IMR-90 (cell line): Measurements from ENCODE around the gene SERPINH1. TPM values are rescaled to one million over a fixed set of nuclear protein-coding genes. Genes with fewer than 3 reads are reported as not detected.

ENCODE experiments used
- ATAC-seq: fragments of 200-7000 bp; cut with Tn5 transposase; 2 replicates; pipeline ENCODE4 v1.9.1; 2020; ENCODE audit warnings: low read depth, mild to moderate bottlenecking, moderate library complexity
- BruUV-seq: library from RNA; stranded (reverse); fragments of 400-500 nt; replicated peaks from 2 replicates; lab custom pipeline; 2021; lab: Mats Ljungman, UMichigan
- CTCF ChIA-PET: fragments of 300-600 bp; formaldehyde crosslinking; extraction: SDS; loops from one replicate; lab custom pipeline; 2021; ENCODE audit warnings: antibody characterized with exemption; lab: Yijun Ruan, JAX
- POLR2A ChIA-PET: fragments of 300-600 bp; sonication (Branson Sonifier 250); formaldehyde crosslinking; loops from one replicate; lab custom pipeline; 2022; ENCODE audit warnings: antibody characterized with exemption; ENCODE audit not compliant: unreplicated experiment; lab: Charles Lee
- DNase-seq: peaks from one replicate; pipeline ENCODE4 v3.0.0; 2013
- H2AFZ ChIP-seq: replicated peaks from 2 replicates; pipeline ENCODE3; 2013; ENCODE audit warnings: low read length, mild to moderate bottlenecking; ENCODE audit not compliant: poor library complexity
- H2AK5ac ChIP-seq: 2 replicates; pipeline ENCODE4 v1.6.1; 2013; ENCODE audit warnings: low read depth, low read length, inconsistent platforms
- H2AK9ac ChIP-seq: replicated peaks from 2 replicates; pipeline ENCODE3; 2013; ENCODE audit warnings: mild to moderate bottlenecking, low read depth, low read length, moderate library complexity; ENCODE audit not compliant: poor library complexity
- H2BK120ac ChIP-seq: 2 replicates; pipeline ENCODE4 v1.6.1; 2013; ENCODE audit warnings: low read depth, low read length, inconsistent platforms
- H2BK15ac ChIP-seq: 3 replicates; pipeline ENCODE4 v1.6.1; 2013; ENCODE audit warnings: low read depth, low read length, inconsistent platforms
- H2BK20ac ChIP-seq: 2 replicates; pipeline ENCODE4 v1.6.1; 2013; ENCODE audit warnings: low read depth, mild to moderate bottlenecking, inconsistent platforms, low read length, moderate library complexity
- H2BK5ac ChIP-seq: 2 replicates; pipeline ENCODE4 v1.6.1; 2013; ENCODE audit warnings: mild to moderate bottlenecking, low read depth, low read length, inconsistent platforms; ENCODE audit not compliant: poor library complexity, severe bottlenecking
- H3K14ac ChIP-seq: replicated peaks from 2 replicates; pipeline ENCODE4 v1.6.1; 2013; ENCODE audit warnings: low read depth, low read length, inconsistent platforms
- H3K18ac ChIP-seq: 2 replicates; pipeline ENCODE4 v1.6.1; 2013; ENCODE audit warnings: low read depth, low read length, control low read depth
- H3K23ac ChIP-seq: 2 replicates; pipeline ENCODE4 v1.6.1; 2013; ENCODE audit warnings: low read depth, low read length, inconsistent platforms
- H3K27ac ChIP-seq: 2 replicates; pipeline ENCODE4 v1.5.1; 2013; ENCODE audit warnings: mild to moderate bottlenecking, control low read depth, low read length; ENCODE audit not compliant: insufficient read depth
- H3K27me3 ChIP-seq: 2 replicates; pipeline ENCODE4 v1.6.1; 2013; ENCODE audit warnings: low read length; ENCODE audit not compliant: control insufficient read depth, insufficient read depth
- H3K36me3 ChIP-seq: 2 replicates; pipeline ENCODE4 v1.6.1; 2013; ENCODE audit warnings: low read length, mixed read lengths; ENCODE audit not compliant: control insufficient read depth, insufficient read depth
- H3K4ac ChIP-seq: 2 replicates; pipeline ENCODE4 v1.6.1; 2013; ENCODE audit warnings: low read depth, low read length, inconsistent platforms
- H3K4me1 ChIP-seq: 2 replicates; pipeline ENCODE4 v1.6.1; 2013; ENCODE audit warnings: low read length, mixed read lengths; ENCODE audit not compliant: control insufficient read depth, insufficient read depth
- H3K4me2 ChIP-seq: 2 replicates; pipeline ENCODE4 v1.6.1; 2013; ENCODE audit warnings: low read depth, mild to moderate bottlenecking, control low read depth, low read length, moderate library complexity
- H3K4me3 ChIP-seq: 2 replicates; pipeline ENCODE4 v1.5.1; 2013; ENCODE audit warnings: low read depth, mild to moderate bottlenecking, control low read depth, low read length, moderate library complexity; ENCODE audit not compliant: insufficient read depth
- H3K56ac ChIP-seq: 2 replicates; pipeline ENCODE4 v1.6.1; 2013; ENCODE audit warnings: low read length, inconsistent platforms; ENCODE audit not compliant: insufficient read depth; ENCODE audit errors: extremely low read depth
- H3K79me1 ChIP-seq, 2 experiments: 2 replicates each; pipeline ENCODE4 v1.6.1; 2013; ENCODE audit warnings: low read length in 2 of 2, inconsistent platforms in 1 of 2, low read depth in 1 of 2
- H3K9ac ChIP-seq: 2 replicates; pipeline ENCODE4 v1.6.1; 2013; ENCODE audit warnings: low read depth, low read length, control low read depth
- H3K9me1 ChIP-seq: 2 replicates; pipeline ENCODE4 v1.6.1; 2013; ENCODE audit warnings: low read length, inconsistent platforms; ENCODE audit not compliant: insufficient read depth
- H3K9me3 ChIP-seq: 2 replicates; pipeline ENCODE4 v1.6.1; 2013; ENCODE audit warnings: low read length; ENCODE audit not compliant: control insufficient read depth, insufficient read depth
- H4K20me1 ChIP-seq: 2 replicates; pipeline ENCODE4 v1.6.1; 2013; ENCODE audit warnings: low read length, inconsistent platforms; ENCODE audit not compliant: insufficient read depth
- H4K5ac ChIP-seq: 2 replicates; pipeline ENCODE4 v1.6.1; 2013; ENCODE audit warnings: mild to moderate bottlenecking, low read depth, low read length, control low read depth
- H4K8ac ChIP-seq, 2 experiments: 2 replicates each; pipeline ENCODE4 v1.6.1; 2013; ENCODE audit warnings: low read depth in 2 of 2, low read length in 2 of 2, control low read depth in 1 of 2, inconsistent platforms in 1 of 2
- H4K91ac ChIP-seq: 2 replicates; pipeline ENCODE4 v1.6.1; 2013; ENCODE audit warnings: low read depth, low read length, inconsistent platforms; ENCODE audit not compliant: insufficient read depth
- CHD1 ChIP-seq: IDR thresholded peaks from 2 replicates; pipeline ENCODE4 v1.6.1; 2012; ENCODE audit warnings: low read depth, low read length, improper control_type of control experiment
- CTCF ChIP-seq: conservative IDR thresholded peaks from 2 replicates; pipeline ENCODE4 v1.5.1; 2012; ENCODE audit warnings: mild to moderate bottlenecking, low read depth, low read length, improper control_type of control experiment
- ELK1 ChIP-seq: fragments of 150-350 bp; IDR thresholded peaks from 2 replicates; pipeline ENCODE4 v1.6.1; 2016; ENCODE audit warnings: low read depth, mild to moderate bottlenecking, low read length, moderate library complexity, borderline replicate concordance
- MAFK ChIP-seq: IDR thresholded peaks from 2 replicates; pipeline ENCODE4 v1.6.1; 2012; ENCODE audit warnings: low read depth, low read length, improper control_type of control experiment
- MXI1 ChIP-seq: IDR thresholded peaks from 2 replicates; pipeline ENCODE4 v1.6.1; 2012; ENCODE audit warnings: low read depth, mild to moderate bottlenecking, low read length, moderate library complexity, borderline replicate concordance
- POLR2A ChIP-seq: IDR thresholded peaks from 2 replicates; pipeline ENCODE4 v1.6.1; 2012; ENCODE audit warnings: mild to moderate bottlenecking, low read depth, low read length
- RCOR1 ChIP-seq: IDR thresholded peaks from 2 replicates; pipeline ENCODE4 v1.6.1; 2012; ENCODE audit warnings: mild to moderate bottlenecking, low read length, improper control_type of control experiment; ENCODE audit not compliant: insufficient replicate concordance
- RFX5 ChIP-seq: IDR thresholded peaks from 2 replicates; pipeline ENCODE4 v1.8.0; 2012; ENCODE audit warnings: low read depth, mild to moderate bottlenecking, low read length, moderate library complexity
- WGBS, 2 experiments: methylation state at CpG; one replicate each; pipeline versions ENCODE4 v1.1.5 to v1.1.7; 2013; ENCODE audit warnings: missing lambda C conversion rate in 2 of 2; ENCODE audit not compliant: insufficient read length in 1 of 2; ENCODE audit errors: extremely low coverage in 2 of 2; 5-methylcytosine and 5-hydroxymethylcytosine counted together
- dilution Hi-C: fragments of 300-500 bp; cut with HindIII; formaldehyde crosslinking; loops from one replicate; pipeline ENCODE4 v1.14.3; 2018; ENCODE audit warnings: low sequenced_read_pairs; ENCODE audit not compliant: unreplicated experiment
- in situ Hi-C: fragments of 300-500 bp; cut with MboI; formaldehyde crosslinking; loops from 3 replicates; pipeline ENCODE4 v1.14.3; 2019; ENCODE audit warnings: low sequenced_read_pairs, inconsistent platforms, mixed read lengths
- intact Hi-C: fragments of 100-400 bp; cut with micrococcal nuclease; formaldehyde crosslinking; loops from 2 replicates; pipeline ENCODE4 v1.10.0; 2022
- polyA plus RNA-seq, 3 experiments: library from polyadenylated mRNA; depleted of rRNA; stranded (reverse); fragments of >200 nt; gene quantifications; 2 replicates each; pipeline ENCODE4 v1.2.3, GENCODE V29; 2012; ENCODE audit warnings: low replicate concordance in 1 of 3
- total RNA-seq: library from RNA; depleted of rRNA; stranded (reverse); fragments of >200 nt; gene quantifications from 2 replicates; pipeline ENCODE4 v1.2.3, GENCODE V29; 2012

The SERPINH1 gene
- total and polyA plus RNA-seq, 2 of the 4 experiments (the other 2 are of a cell fraction) = 841 to 1,857 TPM

- H3K27ac ChIP-seq = no peak overlapping the region
- no peak overlapping the region for H2AFZ ChIP-seq
- H2BK120ac ChIP-seq = no peak overlapping the region
- no peak overlapping the region for H3K18ac ChIP-seq
- H3K4me1 ChIP-seq = peaks cover 7% of the 10 kb centered on the region
- H3K9me3 ChIP-seq = peaks cover 2% of the 10 kb centered on the region; the same call in 1 of the 2 replicates
- no peak overlapping the region for H2BK5ac ChIP-seq
- no peak overlapping the region for H2BK20ac ChIP-seq
- CTCF ChIA-PET = interaction anchor here (0.8 kb wide), 1 partner anchor 19 kb away, joined by 3 read pairs; no protein-coding TSS in a partner anchor
- no peak overlapping the region for H3K4ac ChIP-seq
- H3K9me1 ChIP-seq = 0 out of 2 replicates have a peak, but pooled peaks cover 5% of the 10 kb centered on the region
- no peak overlapping the region for H2BK15ac ChIP-seq
- ATAC-seq (no peak), DNase-seq (no peak)
- H4K20me1 ChIP-seq = 0 out of 2 replicates have a peak, but pooled peaks cover 6% of the 10 kb centered on the region
- H3K27me3 ChIP-seq = no peaks in the 10 kb centered on the region; the same call in 1 of the 2 replicates
- no peak overlapping the region for H3K9ac ChIP-seq
- no TSS peak for BruUV-seq
- no peak overlapping the region for H4K8ac ChIP-seq
- H3K23ac ChIP-seq = no peak overlapping the region
- H2AK5ac ChIP-seq = no peak overlapping the region
- dilution Hi-C loops = no loop called here
- no CpG with 5 or more reads among the region's 3 CpGs for WGBS, 2 experiments
- H3K36me3 ChIP-seq = no peaks in the 10 kb centered on the region
- H4K5ac ChIP-seq = no peak overlapping the region
- in situ Hi-C loops = no loop called here
- no peak for TF ChIP-seq CHD1
- TF ChIP-seq RFX5 = no peak
- no peak for TF ChIP-seq MAFK
- no peak for TF ChIP-seq RCOR1
- TF ChIP-seq CTCF = no peak
- no peak for TF ChIP-seq MXI1
- no peak for TF ChIP-seq POLR2A
- TF ChIP-seq ELK1 = no peak
- H3K4me3 ChIP-seq = no peak overlapping the region
- H4K91ac ChIP-seq = no peak overlapping the region
- no peak overlapping the region for H3K14ac ChIP-seq
- H3K4me2 ChIP-seq = no peak overlapping the region
- no peak overlapping the region for H2AK9ac ChIP-seq
- intact Hi-C loops = loop anchor here (5.0 kb wide), 1 partner anchor 51 kb away; no protein-coding TSS in a partner anchor
- POLR2A ChIA-PET = no interaction called here
- no peaks in the 10 kb centered on the region; a peak in 1 of 4 replicates for H3K79me1 ChIP-seq
- no peak overlapping the region for H3K56ac ChIP-seq
Observed at GRCh38 chr11:75518204-75518549, 43.9 kb upstream of the SERPINH1 start.
